Activated T-helper 17 cell treated with anti-CD3 and anti-CD28 coated beads, Interleukin-2, amount 50 U/mL, for 72 hours (primary cell): Measurements from ENCODE around the gene ADCY3. TPM values are rescaled to one million over a fixed set of nuclear protein-coding genes. Genes with fewer than 3 reads are reported as not detected.

Experiments used
- ATAC-seq: fragments of 150-1000 bp; cut with Tn5 transposase; replicated peaks from 2 replicates; pipeline ENCODE4 v1.10.0; 2021; ENCODE audit warnings: mild to moderate bottlenecking, moderate library complexity
- H3K27ac Mint-ChIP-seq: one replicate; pipeline ENCODE4 v1.8.0; 2022; ENCODE audit warnings: mixed read lengths
- H3K27me3 Mint-ChIP-seq: one replicate; pipeline ENCODE4 v1.8.0; 2022; ENCODE audit warnings: mixed read lengths
- H3K36me3 Mint-ChIP-seq: one replicate; pipeline ENCODE4 v1.8.0; 2022; ENCODE audit warnings: low read depth, mild to moderate bottlenecking, mixed read lengths
- H3K4me1 Mint-ChIP-seq: one replicate; pipeline ENCODE4 v1.8.0; 2022; ENCODE audit warnings: mixed read lengths
- H3K4me3 Mint-ChIP-seq: one replicate; pipeline ENCODE4 v1.8.0; 2022; ENCODE audit warnings: mild to moderate bottlenecking, mixed read lengths
- H3K9me3 Mint-ChIP-seq: one replicate; pipeline ENCODE4 v1.8.0; 2022; ENCODE audit warnings: mixed read lengths
- total RNA-seq, 2 donors: library from RNA; stranded (reverse); gene quantifications; one replicate each; pipeline ENCODE4 v1.2.3, GENCODE V29; 2022

The ADCY3 gene
- total RNA-seq, 2 donors from 2014 or later, result 43.8 to 102 TPM

- no peak overlapping the region for H3K27ac Mint-ChIP-seq
- no peak overlapping the region for H3K4me3 Mint-ChIP-seq
- ATAC-seq, result no peak
- H3K9me3 Mint-ChIP-seq, result no peaks in the 10 kb centered on the region
- H3K36me3 Mint-ChIP-seq, result peaks cover 38% of the 10 kb centered on the region
- H3K4me1 Mint-ChIP-seq, result peaks cover 3% of the 10 kb centered on the region
- H3K27me3 Mint-ChIP-seq, result no peaks in the 10 kb centered on the region
Observed at GRCh38 chr2:24903161-24904103, 16.6 kb downstream of the ADCY3 start.

GRCh38 chr2:24899361-24899910 lies 20.6 kb downstream of the ADCY3 start:
- H3K27me3 Mint-ChIP-seq, result no peaks in the 10 kb centered on the region
- no peak for ATAC-seq
- H3K9me3 Mint-ChIP-seq, result peaks cover 16% of the 10 kb centered on the region
- peaks cover 3% of the 10 kb centered on the region for H3K4me1 Mint-ChIP-seq
- H3K36me3 Mint-ChIP-seq, result peaks cover 60% of the 10 kb centered on the region
- H3K4me3 Mint-ChIP-seq, result no peak overlapping the region
- no peak overlapping the region for H3K27ac Mint-ChIP-seq

GRCh38 chr2:24898122-24899109 lies 21.6 kb downstream of the ADCY3 start:
- Mint-ChIP-seq H3K4me1 (peaks cover 3% of the 10 kb centered on the region), H3K27me3 (no peaks in the 10 kb centered on the region), H3K36me3 (peaks cover 53% of the 10 kb centered on the region), H3K4me3 (no peak overlapping the region), H3K27ac (no peak overlapping the region), H3K9me3 (peaks cover 20% of the 10 kb centered on the region)
- no peak for ATAC-seq

- H3K4me1 Mint-ChIP-seq, result peaks cover 3% of the 10 kb centered on the region
- no peaks in the 10 kb centered on the region for H3K27me3 Mint-ChIP-seq
- H3K27ac Mint-ChIP-seq, result no peak overlapping the region
- H3K9me3 Mint-ChIP-seq, result peaks cover 20% of the 10 kb centered on the region
- no peak for ATAC-seq
- no peak overlapping the region for H3K4me3 Mint-ChIP-seq
- peaks cover 39% of the 10 kb centered on the region for H3K36me3 Mint-ChIP-seq
Observed at GRCh38 chr2:24894750-24895149, 25.3 kb downstream of the ADCY3 start.

DNA sequence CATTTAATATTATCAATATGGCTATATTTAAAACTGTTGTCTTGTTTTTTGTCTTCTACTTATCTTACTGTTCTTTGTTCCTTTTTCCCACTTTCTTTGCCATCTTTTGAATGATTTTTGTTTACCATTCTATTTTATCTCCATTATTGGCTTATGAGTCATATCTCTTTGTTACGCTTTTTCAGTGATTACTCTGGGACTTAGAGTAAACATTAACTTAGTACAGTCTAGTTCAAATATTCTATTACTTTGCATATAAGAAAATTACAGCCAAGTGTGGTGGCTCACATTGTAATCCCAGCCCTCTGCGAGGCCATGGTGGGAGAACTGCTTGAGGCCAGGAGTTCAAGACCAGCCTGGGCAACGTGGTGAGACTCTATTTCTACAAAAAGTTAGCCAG lies 26.1 kb downstream of the ADCY3 start:
- Mint-ChIP-seq H3K4me1 (no peaks in the 10 kb centered on the region), H3K4me3 (no peak overlapping the region), H3K9me3 (peaks cover 20% of the 10 kb centered on the region), H3K27ac (no peak overlapping the region), H3K27me3 (no peaks in the 10 kb centered on the region), H3K36me3 (peaks cover 33% of the 10 kb centered on the region)
- ATAC-seq, result no peak

DNA sequence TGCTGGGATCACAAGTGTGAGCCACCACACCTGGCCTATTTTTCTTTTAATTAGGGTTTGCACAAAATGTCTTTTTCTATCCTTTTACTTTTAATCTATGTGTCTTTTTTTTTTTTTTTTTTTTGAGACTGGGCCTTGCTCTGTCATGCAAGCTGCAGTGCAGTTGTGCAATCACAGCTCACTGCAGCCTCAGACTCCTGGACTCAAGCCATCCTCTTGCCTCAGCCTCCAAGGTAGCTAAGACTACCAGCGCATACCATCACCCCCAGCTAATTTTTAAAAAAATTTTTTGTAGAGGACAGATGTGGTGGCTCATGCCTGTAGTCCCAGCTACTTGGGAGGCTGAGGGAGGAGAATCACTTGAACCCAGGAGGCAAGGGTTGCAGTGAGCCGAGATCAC lies 27.1 kb downstream of the ADCY3 start:
- H3K27me3 Mint-ChIP-seq, result no peaks in the 10 kb centered on the region
- H3K4me3 Mint-ChIP-seq, result no peak overlapping the region
- peaks cover 24% of the 10 kb centered on the region for H3K36me3 Mint-ChIP-seq
- no peak for ATAC-seq
- peaks cover 20% of the 10 kb centered on the region for H3K9me3 Mint-ChIP-seq
- H3K4me1 Mint-ChIP-seq, result no peaks in the 10 kb centered on the region
- H3K27ac Mint-ChIP-seq, result no peak overlapping the region

GRCh38 chr2:24891201-24891600 lies 28.8 kb downstream of the ADCY3 start:
- H3K4me1 Mint-ChIP-seq, result peaks cover 6% of the 10 kb centered on the region
- H3K27me3 Mint-ChIP-seq, result no peaks in the 10 kb centered on the region
- H3K4me3 Mint-ChIP-seq, result no peak overlapping the region
- H3K27ac Mint-ChIP-seq, result no peak overlapping the region
- ATAC-seq, result no peak
- H3K36me3 Mint-ChIP-seq, result peaks cover 7% of the 10 kb centered on the region
- peaks cover 13% of the 10 kb centered on the region for H3K9me3 Mint-ChIP-seq

GRCh38 chr2:24889221-24889620 lies 30.8 kb downstream of the ADCY3 start:
- Mint-ChIP-seq H3K27ac (no peak overlapping the region), H3K36me3 (peaks cover 4% of the 10 kb centered on the region), H3K4me3 (no peak overlapping the region), H3K4me1 (peaks cover 12% of the 10 kb centered on the region), H3K27me3 (no peaks in the 10 kb centered on the region), H3K9me3 (peaks cover 4% of the 10 kb centered on the region)
- no peak for ATAC-seq

DNA sequence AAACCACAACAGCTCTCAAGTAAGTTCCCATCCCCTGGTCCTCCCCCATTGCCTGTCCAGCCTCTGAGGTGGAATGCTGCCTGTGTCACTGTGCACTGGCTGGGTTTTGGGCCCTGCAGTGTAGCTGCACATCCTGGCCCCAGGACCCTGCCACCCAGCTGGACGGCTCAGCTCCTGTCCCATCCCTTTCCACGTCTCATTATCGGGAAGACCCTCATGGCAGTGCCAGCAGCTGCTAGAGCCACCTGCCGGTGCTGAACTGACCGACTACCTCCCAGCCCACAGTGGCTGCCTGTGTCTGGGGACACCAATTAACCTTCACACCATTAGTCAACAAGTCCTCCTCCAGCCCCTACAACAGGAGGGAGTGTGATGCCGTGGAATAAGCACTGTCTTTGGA lies 31.9 kb downstream of the ADCY3 start:
- Mint-ChIP-seq H3K27ac (no peak overlapping the region), H3K4me3 (no peak overlapping the region)

GRCh38 chr2:24887307-24887874 lies 32.6 kb downstream of the ADCY3 start:
- Mint-ChIP-seq H3K4me3 (no peak overlapping the region), H3K27me3 (no peaks in the 10 kb centered on the region), H3K4me1 (peaks cover 15% of the 10 kb centered on the region), H3K9me3 (no peaks in the 10 kb centered on the region), H3K36me3 (peaks cover 4% of the 10 kb centered on the region), H3K27ac (no peak overlapping the region)
- ATAC-seq, result no peak

More for the DNA sequence above, 31.9 kb downstream of the ADCY3 start:
- ATAC-seq, result no peak
- Mint-ChIP-seq H3K4me1 (peaks cover 15% of the 10 kb centered on the region), H3K27me3 (no peaks in the 10 kb centered on the region), H3K36me3 (peaks cover 4% of the 10 kb centered on the region), H3K9me3 (no peaks in the 10 kb centered on the region)

GRCh38 chr2:24886691-24887304 lies 33.2 kb downstream of the ADCY3 start:
- Mint-ChIP-seq H3K36me3 (peaks cover 4% of the 10 kb centered on the region), H3K27me3 (no peaks in the 10 kb centered on the region), H3K4me1 (peaks cover 15% of the 10 kb centered on the region), H3K4me3 (no peak overlapping the region), H3K27ac (peak overlapping the region; percentile 34), H3K9me3 (no peaks in the 10 kb centered on the region)
- ATAC-seq, result no peak

- Mint-ChIP-seq H3K36me3 (peaks cover 4% of the 10 kb centered on the region), H3K27me3 (no peaks in the 10 kb centered on the region), H3K4me3 (no peak overlapping the region), H3K9me3 (no peaks in the 10 kb centered on the region), H3K4me1 (peaks cover 16% of the 10 kb centered on the region), H3K27ac (peak overlapping the region; percentile 34)
- no peak for ATAC-seq
Observed at GRCh38 chr2:24886126-24886501, 33.9 kb downstream of the ADCY3 start.

GRCh38 chr2:24885221-24886125 lies 34.6 kb downstream of the ADCY3 start:
- H3K4me1 Mint-ChIP-seq, result peaks cover 19% of the 10 kb centered on the region
- peak overlapping the region; percentile 66 for H3K27ac Mint-ChIP-seq
- H3K9me3 Mint-ChIP-seq, result no peaks in the 10 kb centered on the region
- ATAC-seq, result no peak
- H3K27me3 Mint-ChIP-seq, result no peaks in the 10 kb centered on the region
- peaks cover 4% of the 10 kb centered on the region for H3K36me3 Mint-ChIP-seq
- H3K4me3 Mint-ChIP-seq, result no peak overlapping the region
